PFSK-1 (cell line): ENCODE measurements around the gene C2orf69.

ENCODE experiments used
- FOXP2 ChIP-seq: optimal IDR thresholded peaks from 2 replicates; pipeline ENCODE3; 2011; ENCODE audit warnings: borderline replicate concordance, control low read depth, inconsistent platforms; ENCODE audit not compliant: insufficient read depth; ENCODE audit errors: extremely low read length, extremely low read depth
- POLR2AphosphoS5 ChIP-seq: IDR thresholded peaks from 2 replicates; pipeline ENCODE4 v1.6.1; 2012; ENCODE audit warnings: low read depth, mild to moderate bottlenecking, control low read depth, low read length, moderate library complexity
- REST ChIP-seq, 2 experiments: IDR thresholded peaks; 2 replicates each; pipeline versions ENCODE4 v1.6.1 to v1.8.0; 2011 to 2012; ENCODE audit warnings: low read depth in 2 of 2, low read length in 2 of 2, control low read depth in 1 of 2, inconsistent platforms in 1 of 2, mild to moderate bottlenecking in 1 of 2, moderate library complexity in 1 of 2; ENCODE audit not compliant: insufficient read depth in 1 of 2
- SIN3A ChIP-seq: IDR thresholded peaks from 2 replicates; pipeline ENCODE4 v1.6.1; 2012; ENCODE audit warnings: mild to moderate bottlenecking, low read length, moderate library complexity, borderline replicate concordance; ENCODE audit not compliant: insufficient read depth
- TAF1 ChIP-seq: IDR thresholded peaks from 2 replicates; pipeline ENCODE4 v1.6.1; 2012; ENCODE audit warnings: low read length, control low read depth, borderline replicate concordance; ENCODE audit not compliant: insufficient read depth

C2orf69 gene

GRCh38 chr2:199966405-199966804, 55.3 kb downstream of the C2orf69 start:
- TF ChIP-seq REST (IDR thresholded peaks at IDR 0.05; ENCODE audit: insufficient read depth in 1 of 2, low read depth in 2 of 2, low read length in 2 of 2) (no peak), POLR2AphosphoS5 (no peak), FOXP2 (no peak), SIN3A (no peak), TAF1 (no peak)

- TF ChIP-seq FOXP2 (no peak), SIN3A (no peak), TAF1 (no peak), POLR2AphosphoS5 (no peak)
Observed at GRCh38 chr2:199966976-199967375, 55.9 kb downstream of the C2orf69 start.

GRCh38 chr2:199968126-199968525, 57.0 kb downstream of the C2orf69 start:
- TF ChIP-seq POLR2AphosphoS5 (no peak), FOXP2 (no peak), SIN3A (no peak), REST (IDR thresholded peaks at IDR 0.05; ENCODE audit: insufficient read depth in 1 of 2, low read depth in 2 of 2, low read length in 2 of 2) (no peak)

GRCh38 chr2:199972088-199972626, 61.1 kb downstream of the C2orf69 start:
- no peak for TF ChIP-seq REST (IDR thresholded peaks at IDR 0.05; ENCODE audit: insufficient read depth in 1 of 2, low read depth in 2 of 2, low read length in 2 of 2)
- no peak for TF ChIP-seq SIN3A
- TF ChIP-seq TAF1 = no peak
- TF ChIP-seq POLR2AphosphoS5 = no peak
- no peak for TF ChIP-seq FOXP2

- no peak for TF ChIP-seq REST (IDR thresholded peaks at IDR 0.05; ENCODE audit: insufficient read depth in 1 of 2, low read depth in 2 of 2, low read length in 2 of 2)
- no peak for TF ChIP-seq POLR2AphosphoS5
- TF ChIP-seq TAF1 = no peak
- no peak for TF ChIP-seq SIN3A
- no peak for TF ChIP-seq FOXP2
Observed at GRCh38 chr2:199973703-199974102, 62.6 kb downstream of the C2orf69 start.
